ENCODE data around the gene FBXO31. TPM values are rescaled to one million over a fixed set of nuclear protein-coding genes. Genes with fewer than 3 reads are reported as not detected.

The FBXO31 gene
- total RNA-seq, 1 experiment from 2014 or later, result 53.9 TPM

- TF ChIP-seq CTCF (IDR thresholded peaks at IDR 0.05; ENCODE audit: unreplicated experiment), result no peak
- Mint-ChIP-seq H3K4me3 (ENCODE audit: unreplicated experiment) (peak overlapping the region; percentile 83), H3K27ac (ENCODE audit: low read depth, unreplicated experiment) (peak overlapping the region; percentile 93), H3K36me3 (ENCODE audit: insufficient read depth, unreplicated experiment) (no peaks in the 10 kb centered on the region), H3K9me3 (ENCODE audit: unreplicated experiment) (no peaks in the 10 kb centered on the region), H3K27me3 (ENCODE audit: insufficient read depth, unreplicated experiment) (no peaks in the 10 kb centered on the region), H3K4me1 (ENCODE audit: insufficient read depth, unreplicated experiment) (peaks cover 6% of the 10 kb centered on the region)
- ChIA-PET CTCF (interaction anchor here (0.6 to 3.3 kb wide), 10 partner anchors 21 to 753 kb away, joined by 3 to 13 read pairs (median 3); no protein-coding TSS in a partner anchor), POLR2A (interaction anchor here (0.6 to 5.3 kb wide), 26 partner anchors 10 to 924 kb away, joined by 3 to 69 read pairs (median 5); partner anchors contain the start of genes FBXO31, FOXC2, KLHDC4 and MAP1LC3B)
- intact Hi-C loops (cut with micrococcal nuclease), result loop anchor here (2.0 kb wide), 2 partner anchors 77 to 319 kb away; no protein-coding TSS in a partner anchor
- DNase-seq (ENCODE audit: unreplicated experiment), result no peak
- BruUV-seq (replicated peaks), result TSS peak; percentile 81
Observed at GRCh38 chr16:87317750-87318644, 65.6 kb downstream of the FBXO31 start.

GRCh38 chr16:87316923-87317749 is 66.4 kb downstream of the FBXO31 start, which contains the start of gene C16orf95:
Gene C16orf95 (minus strand): TSS chr16:87317392. CDS start chr16:87317242, 150 bp downstream.
- peaks cover 6% of the 10 kb centered on the region for H3K4me1 Mint-ChIP-seq (ENCODE audit: insufficient read depth, unreplicated experiment)
- ChIA-PET CTCF (interaction anchor here (0.6 to 3.3 kb wide), 11 partner anchors 17 to 747 kb away, joined by 3 to 13 read pairs (median 3); no protein-coding TSS in a partner anchor), POLR2A (interaction anchor here (0.6 to 5.3 kb wide), 26 partner anchors 9 to 925 kb away, joined by 3 to 69 read pairs (median 4); partner anchors contain the start of genes FBXO31, FOXC2, KLHDC4 and MAP1LC3B)
- peak; percentile 95 for DNase-seq (ENCODE audit: unreplicated experiment)
- no peaks in the 10 kb centered on the region for H3K36me3 Mint-ChIP-seq (ENCODE audit: insufficient read depth, unreplicated experiment)
- peak within 1 kb of the TSS; percentile 93 for H3K27ac Mint-ChIP-seq (ENCODE audit: low read depth, unreplicated experiment)
- no peaks in the 10 kb centered on the region for H3K27me3 Mint-ChIP-seq (ENCODE audit: insufficient read depth, unreplicated experiment)
- TF ChIP-seq CTCF (IDR thresholded peaks at IDR 0.05; ENCODE audit: unreplicated experiment), result peak; percentile 50
- intact Hi-C loops (cut with micrococcal nuclease), result loop anchor here (2.0 kb wide), 2 partner anchors 78 to 320 kb away; no protein-coding TSS in a partner anchor
- TSS peak; percentile 54 for BruUV-seq (replicated peaks)
- H3K4me3 Mint-ChIP-seq (ENCODE audit: unreplicated experiment), result peak within 1 kb of the TSS; percentile 83
- H3K9me3 Mint-ChIP-seq (ENCODE audit: unreplicated experiment), result no peaks in the 10 kb centered on the region

GRCh38 chr16:87316450-87316922 is 67.1 kb downstream of the FBXO31 start:
- intact Hi-C loops (cut with micrococcal nuclease), result loop anchor here (2.0 kb wide), 2 partner anchors 78 to 320 kb away; no protein-coding TSS in a partner anchor
- H3K27me3 Mint-ChIP-seq (ENCODE audit: insufficient read depth, unreplicated experiment), result no peaks in the 10 kb centered on the region
- H3K9me3 Mint-ChIP-seq (ENCODE audit: unreplicated experiment), result no peaks in the 10 kb centered on the region
- H3K4me3 Mint-ChIP-seq (ENCODE audit: unreplicated experiment), result peak overlapping the region; percentile 83
- no peak overlapping the region for H3K27ac Mint-ChIP-seq (ENCODE audit: low read depth, unreplicated experiment)
- no peak for TF ChIP-seq CTCF (IDR thresholded peaks at IDR 0.05; ENCODE audit: unreplicated experiment)
- ChIA-PET CTCF (interaction anchor here (0.6 to 3.3 kb wide), 9 partner anchors 16 to 1897 kb away, joined by 3 to 13 read pairs (median 4); no protein-coding TSS in a partner anchor), POLR2A (interaction anchor here (0.7 to 5.3 kb wide), 14 partner anchors 14 to 752 kb away, joined by 3 to 69 read pairs (median 4); partner anchors contain the start of genes FBXO31, FOXC2 and MAP1LC3B)
- H3K4me1 Mint-ChIP-seq (ENCODE audit: insufficient read depth, unreplicated experiment), result peaks cover 6% of the 10 kb centered on the region
- BruUV-seq (replicated peaks), result no TSS peak
- DNase-seq (ENCODE audit: unreplicated experiment), result no peak
- H3K36me3 Mint-ChIP-seq (ENCODE audit: insufficient read depth, unreplicated experiment), result no peaks in the 10 kb centered on the region
